ENCODE measurements around the gene GET4.
A peak's percentile ranks its signal among the peaks of the same experiment; 100 is the strongest.
"Not testable (repeated sequence)": the region's sequence is repeated elsewhere in the genome, so short reads cannot be mapped to it uniquely, and the experiment has no call there.

GET4 gene

DNA sequence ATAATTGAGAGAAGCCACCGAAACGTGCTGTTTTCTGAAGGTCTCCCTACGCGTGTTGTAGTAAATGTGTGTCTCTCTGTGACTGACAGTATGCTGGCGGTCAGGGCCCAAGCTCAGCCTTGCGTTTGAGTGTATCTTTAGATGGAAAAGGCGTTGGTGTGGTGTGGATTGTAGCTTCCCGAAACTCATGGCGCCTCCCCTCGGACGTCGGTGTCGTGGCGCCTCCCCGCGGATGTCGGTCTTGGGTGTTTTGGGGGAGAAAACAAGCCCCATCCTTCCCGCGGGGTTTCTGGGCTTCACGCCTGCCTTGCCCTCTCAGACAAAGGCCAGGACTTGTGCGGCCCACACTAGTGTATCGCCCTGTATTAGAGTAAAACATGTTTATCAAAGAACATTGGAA, 31.3 kb upstream of the GET4 start:
- no peak for DNase-seq

GRCh38 chr7:845731-846130, 30.6 kb upstream of the GET4 start:
- DNase-seq = no peak

GRCh38 chr7:846958-847650, 29.2 kb upstream of the GET4 start:
- not testable (repeated sequence) for DNase-seq

DNA sequence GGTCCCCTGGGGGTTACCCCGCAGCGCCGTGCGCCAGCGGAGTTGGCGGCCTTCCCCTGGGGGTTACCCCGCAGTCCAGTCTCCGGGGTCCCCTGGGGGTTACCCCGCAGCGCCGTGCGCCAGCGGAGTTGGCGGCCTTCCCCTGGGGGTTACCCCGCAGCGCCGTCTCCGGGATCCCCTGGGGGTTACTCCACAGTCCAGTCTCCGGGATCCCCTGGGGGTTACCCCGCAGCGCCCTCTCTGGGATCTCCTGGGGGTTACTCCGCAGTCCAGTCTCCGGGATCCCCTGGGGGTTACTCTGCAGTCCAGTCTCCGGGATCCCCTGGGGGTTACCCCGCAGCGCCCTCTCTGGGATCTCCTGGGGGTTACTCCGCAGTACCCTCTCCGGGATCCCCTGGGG, 28.6 kb upstream of the GET4 start:
- DNase-seq = not testable (repeated sequence)

GRCh38 chr7:849145-849544, 27.2 kb upstream of the GET4 start:
- DNase-seq = no peak

DNA sequence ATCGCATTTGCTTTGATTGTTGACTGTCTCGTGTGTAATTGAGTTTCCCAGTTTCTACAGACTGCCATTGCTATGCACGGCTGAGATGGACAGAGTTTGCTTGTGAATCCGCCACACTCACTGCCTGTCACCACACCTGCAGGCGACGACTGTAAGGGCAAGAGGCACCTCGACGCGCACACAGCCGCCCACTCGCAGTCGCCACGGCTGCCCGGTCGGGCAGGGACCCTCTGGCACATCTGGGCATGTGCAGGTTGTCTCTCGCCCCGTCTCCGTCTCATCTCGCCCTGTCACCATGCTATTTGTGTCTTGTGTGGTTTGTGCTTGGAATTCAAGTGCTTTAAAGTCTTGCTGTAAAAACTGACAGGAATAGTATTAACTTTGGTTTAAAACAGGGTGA, 26.6 kb upstream of the GET4 start:
- DNase-seq = no peak

DNA sequence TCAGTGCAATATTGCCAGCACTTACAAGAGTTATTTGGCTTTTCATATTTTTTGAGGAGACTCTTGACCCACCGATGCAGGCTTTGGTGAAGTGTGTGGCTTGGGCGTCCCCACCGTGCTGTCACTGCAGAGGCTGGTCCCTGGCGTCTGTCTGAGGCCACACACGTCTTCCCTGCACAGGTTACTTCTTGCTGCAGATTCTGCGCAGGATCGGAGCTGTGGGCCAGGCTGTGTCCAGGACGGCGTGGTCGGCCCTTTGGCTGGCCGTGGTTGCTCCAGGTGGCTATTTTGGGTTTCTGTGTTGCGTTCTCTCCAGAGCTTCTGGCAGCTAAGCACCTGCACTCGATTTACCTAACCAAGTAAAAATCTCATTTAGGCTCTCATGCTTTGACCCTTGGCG, 25.1 kb upstream of the GET4 start:
- no peak for DNase-seq

GRCh38 chr7:853366-854117, 22.8 kb upstream of the GET4 start:
- no peak for DNase-seq

GRCh38 chr7:854118-854775, 22.1 kb upstream of the GET4 start:
- no peak for DNase-seq

DNA sequence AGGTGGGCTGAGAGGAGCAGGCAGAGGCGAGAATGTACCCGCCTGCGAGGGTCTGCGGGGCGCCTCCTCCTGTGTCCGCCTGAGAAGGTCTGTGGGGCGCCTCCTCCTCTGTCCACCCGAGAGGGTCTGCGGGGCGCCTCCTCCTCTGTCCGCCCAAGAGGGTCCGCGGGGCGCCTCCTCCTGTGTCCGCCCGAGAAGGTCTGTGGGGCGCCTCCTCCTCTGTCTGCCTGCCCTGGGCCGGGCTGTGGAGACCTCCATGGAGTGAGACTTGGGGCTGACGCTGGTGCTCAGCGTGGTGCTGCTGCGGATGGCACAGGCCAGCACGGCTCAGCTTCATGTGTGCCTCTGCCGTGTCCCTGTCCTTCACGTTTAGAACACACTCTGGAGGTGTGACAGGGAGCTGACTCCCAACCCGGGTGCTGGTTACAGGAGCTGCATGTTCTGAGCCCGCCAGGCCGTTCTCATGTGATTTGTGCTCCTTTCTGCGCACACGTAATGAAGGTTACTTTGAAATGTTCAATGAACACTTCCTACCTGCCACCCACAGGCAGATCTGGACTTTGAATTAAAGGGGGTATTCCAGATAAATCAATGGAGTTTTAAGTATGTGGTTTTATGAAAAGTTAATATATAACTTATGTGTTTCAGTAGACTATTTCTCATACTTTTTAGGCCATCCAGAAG, 20.5 kb upstream of the GET4 start:
- no peak for DNase-seq

DNA sequence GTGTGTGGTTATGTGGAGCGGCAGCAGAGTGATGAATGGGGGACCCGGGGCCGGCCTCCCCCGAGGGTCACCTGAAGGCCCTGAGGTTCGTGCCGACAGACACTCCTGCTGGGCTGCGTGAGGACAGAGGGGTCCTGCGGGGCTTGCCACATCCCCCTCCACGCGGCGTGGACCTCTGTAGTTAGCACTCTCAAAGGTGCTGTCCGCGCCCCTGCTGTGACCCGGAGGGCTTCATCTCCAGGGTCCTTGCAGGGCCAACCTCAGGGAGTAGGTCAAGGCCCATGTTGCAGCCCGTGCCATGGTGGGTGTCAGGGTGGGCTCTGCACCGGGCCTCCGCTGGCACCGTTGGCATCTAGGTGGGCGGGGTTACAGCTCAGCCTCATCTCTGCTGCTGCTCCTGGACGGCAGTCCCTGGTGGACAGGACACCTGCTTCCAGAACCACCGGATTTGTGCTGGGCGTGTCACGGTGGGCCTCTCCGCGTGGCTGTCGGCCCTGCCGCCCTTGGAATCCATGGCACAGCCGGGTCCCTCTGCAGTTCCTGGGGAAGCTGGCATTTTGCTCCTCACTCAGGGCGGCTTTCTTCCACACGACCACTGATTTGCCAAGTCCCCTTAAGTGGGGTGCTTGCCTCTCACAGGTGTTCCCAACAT, 19.8 kb upstream of the GET4 start:
- no peak for DNase-seq

DNA sequence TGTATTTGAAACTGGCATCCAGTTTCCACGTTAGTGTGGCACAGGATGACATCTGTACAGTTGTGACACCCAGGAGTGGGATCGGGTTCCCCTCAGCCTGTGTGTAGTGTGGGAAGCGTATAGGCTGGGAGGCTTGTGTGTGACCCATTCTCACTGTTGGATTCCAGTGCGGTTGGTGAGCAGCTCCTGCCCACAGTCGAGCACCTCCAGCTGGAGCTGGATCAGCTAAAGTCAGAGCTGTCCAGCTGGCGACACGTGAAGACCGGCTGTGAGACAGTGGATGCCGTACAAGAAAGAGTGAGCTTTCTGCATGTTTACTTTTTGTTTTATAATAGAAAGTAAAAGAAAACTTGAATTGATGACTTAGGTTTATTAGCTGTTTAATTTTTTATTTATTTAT, 18.7 kb upstream of the GET4 start:
- no peak for DNase-seq

GRCh38 chr7:859359-860030, 16.9 kb upstream of the GET4 start:
- no peak for DNase-seq

DNA sequence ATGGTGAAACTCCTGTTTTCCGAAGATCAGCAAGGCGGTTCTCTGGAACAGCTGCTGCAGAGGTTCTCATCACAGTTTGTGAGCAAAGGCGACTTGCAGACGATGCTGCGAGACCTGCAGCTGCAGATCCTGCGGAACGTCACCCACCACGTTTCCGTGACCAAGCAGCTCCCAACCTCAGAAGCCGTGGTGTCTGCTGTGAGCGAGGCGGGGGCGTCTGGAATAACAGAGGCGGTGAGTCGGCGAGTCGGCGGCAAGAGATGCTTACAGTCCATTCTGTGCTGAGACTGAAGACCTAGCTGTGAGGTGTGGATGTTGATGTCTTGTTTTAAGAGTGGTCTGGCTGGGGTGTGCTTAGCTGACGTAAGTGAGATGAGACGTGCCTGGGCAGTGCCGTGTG, 16.2 kb upstream of the GET4 start:
- peak in 8 of 56 donors; percentile 13 to 41 (median 26) for DNase-seq

- DNase-seq = no peak
Observed at GRCh38 chr7:861222-861621, 15.1 kb upstream of the GET4 start.

- DNase-seq = no peak
Observed at GRCh38 chr7:862157-862556, 14.2 kb upstream of the GET4 start.

DNA sequence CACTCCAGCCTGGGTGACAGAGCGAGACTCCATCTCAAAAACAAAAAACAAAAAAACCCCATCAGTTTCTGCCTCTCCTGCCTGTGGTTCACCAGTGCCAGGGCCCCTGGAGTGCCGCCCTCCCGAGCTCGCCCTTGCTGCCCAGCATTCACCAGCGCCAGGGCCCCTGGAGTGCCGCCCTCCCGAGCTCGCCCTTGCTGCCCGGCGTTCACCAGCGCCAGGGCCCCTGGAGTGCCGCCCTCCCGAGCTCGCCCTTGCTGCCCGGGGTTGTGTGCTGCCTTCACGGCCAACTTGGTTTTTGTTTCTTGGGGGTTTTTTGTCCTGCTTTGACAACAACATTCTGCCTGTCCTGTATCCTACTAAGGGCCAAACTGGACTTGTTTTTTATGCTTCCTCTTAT, 13.2 kb upstream of the GET4 start:
- DNase-seq = peak in 2 of 56 donors; percentile 19 to 35

- DNase-seq = no peak
Observed at GRCh38 chr7:865921-866320, 10.4 kb upstream of the GET4 start.

DNA sequence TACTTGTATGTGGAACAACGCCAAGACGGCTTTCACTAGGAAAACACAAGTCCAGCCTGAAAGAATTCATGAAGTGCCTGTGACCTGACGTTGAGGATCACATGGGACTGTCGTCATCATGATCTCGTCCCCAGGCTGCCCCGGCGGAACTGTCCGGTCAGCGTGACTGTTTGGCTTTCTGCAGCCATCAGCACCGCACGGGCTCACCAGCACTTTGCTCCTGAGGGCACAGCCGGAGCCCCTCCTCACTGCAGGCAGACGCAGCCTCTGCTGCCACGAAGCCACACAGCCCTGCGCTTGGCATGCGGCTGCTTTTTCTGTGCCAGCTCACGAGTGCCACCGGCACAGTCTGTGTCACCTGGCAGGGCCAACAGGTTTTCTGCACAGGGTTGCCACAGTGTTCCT, 9.4 kb upstream of the GET4 start:
- DNase-seq = peak in 14 of 56 donors; percentile 9 to 59 (median 34)

GRCh38 chr7:867406-868188, 8.8 kb upstream of the GET4 start:
- DNase-seq = peak in 6 of 56 donors; percentile 22 to 54 (median 34)

Data from nucleus accumbens (tissue), 56 donors.